ENCODE measurements around the gene SPOCK3.
"Not testable (repeated sequence)": the region's sequence is repeated elsewhere in the genome, so short reads cannot be mapped to it uniquely, and the experiment has no call there.

Gene SPOCK3

GRCh38 chr4:166839615-166840251 lies 394.6 kb downstream of the SPOCK3 start:
- no peak for DNase-seq (ENCODE audit: low read depth, low spot score)
- H3K27ac ChIP-seq = no peak overlapping the region

- no peak overlapping the region for H3K27ac ChIP-seq
- no peak for DNase-seq (ENCODE audit: low read depth, low spot score)
These were observed 395.2 kb downstream of the SPOCK3 start for GRCh38 chr4:166838975-166839614.

- H3K27ac ChIP-seq = no peak overlapping the region
- no peak for DNase-seq (ENCODE audit: low read depth, low spot score)
These were observed 397.4 kb downstream of the SPOCK3 start for GRCh38 chr4:166836865-166837264.

- no peak overlapping the region for H3K27ac ChIP-seq
These were observed 406.7 kb downstream of the SPOCK3 start for GRCh38 chr4:166827629-166828028.

GRCh38 chr4:166827167-166827566 lies 407.1 kb downstream of the SPOCK3 start:
- no peak overlapping the region for H3K27ac ChIP-seq
- no peak for DNase-seq (ENCODE audit: low read depth, low spot score)

More at GRCh38 chr4:166827629-166828028, 406.7 kb downstream of the SPOCK3 start:
- DNase-seq (ENCODE audit: low read depth, low spot score) = no peak

- DNase-seq (ENCODE audit: low read depth, low spot score) = no peak
- no peak overlapping the region for H3K27ac ChIP-seq
These were observed 410.4 kb downstream of the SPOCK3 start for GRCh38 chr4:166823848-166824247.

GRCh38 chr4:166823126-166823525 lies 411.2 kb downstream of the SPOCK3 start:
- no peak for DNase-seq (ENCODE audit: low read depth, low spot score)

GRCh38 chr4:166822386-166822785 lies 411.9 kb downstream of the SPOCK3 start:
- no peak for DNase-seq (ENCODE audit: low read depth, low spot score)

More at GRCh38 chr4:166823126-166823525, 411.2 kb downstream of the SPOCK3 start:
- H3K27ac ChIP-seq = no peak overlapping the region

GRCh38 chr4:166816890-166817289 lies 417.4 kb downstream of the SPOCK3 start:
- DNase-seq (ENCODE audit: low read depth, low spot score) = peak; percentile 69
- no peak overlapping the region for H3K27ac ChIP-seq

More at GRCh38 chr4:166822386-166822785, 411.9 kb downstream of the SPOCK3 start:
- H3K27ac ChIP-seq = no peak overlapping the region

GRCh38 chr4:166808380-166808779 lies 425.9 kb downstream of the SPOCK3 start:
- H3K27ac ChIP-seq = no peak overlapping the region
- no peak for DNase-seq (ENCODE audit: low read depth, low spot score)

GRCh38 chr4:166802346-166802745 lies 431.9 kb downstream of the SPOCK3 start:
- H3K27ac ChIP-seq = no peak overlapping the region
- no peak for DNase-seq (ENCODE audit: low read depth, low spot score)

- H3K27ac ChIP-seq = no peak overlapping the region
- no peak for DNase-seq (ENCODE audit: low read depth, low spot score)
These were observed 436.2 kb downstream of the SPOCK3 start for GRCh38 chr4:166798126-166798525.

- no peak overlapping the region for H3K27ac ChIP-seq
These were observed 456.5 kb downstream of the SPOCK3 start for GRCh38 chr4:166777760-166778159.

GRCh38 chr4:166763018-166763417 lies 471.3 kb downstream of the SPOCK3 start:
- no peak overlapping the region for H3K27ac ChIP-seq
- DNase-seq (ENCODE audit: low read depth, low spot score) = no peak

More at GRCh38 chr4:166777760-166778159, 456.5 kb downstream of the SPOCK3 start:
- DNase-seq (ENCODE audit: low read depth, low spot score) = no peak

GRCh38 chr4:166741742-166742141 lies 492.6 kb downstream of the SPOCK3 start:
- no peak for DNase-seq (ENCODE audit: low read depth, low spot score)
- H3K27ac ChIP-seq = no peak overlapping the region

GRCh38 chr4:166739215-166739614 lies 495.1 kb downstream of the SPOCK3 start:
- not testable (repeated sequence) for DNase-seq (ENCODE audit: low read depth, low spot score); H3K27ac ChIP-seq

- no peak for DNase-seq (ENCODE audit: low read depth, low spot score)
- no peak overlapping the region for H3K27ac ChIP-seq
These were observed 496.9 kb downstream of the SPOCK3 start for GRCh38 chr4:166737430-166737829.

GRCh38 chr4:166735553-166735952 lies 498.7 kb downstream of the SPOCK3 start:
- DNase-seq (ENCODE audit: low read depth, low spot score) = no peak
- no peak overlapping the region for H3K27ac ChIP-seq

GRCh38 chr4:166734797-166735196 lies 499.5 kb downstream of the SPOCK3 start:
- no peak for DNase-seq (ENCODE audit: low read depth, low spot score)
- no peak overlapping the region for H3K27ac ChIP-seq

GRCh38 chr4:166733686-166734085 lies 500.6 kb downstream of the SPOCK3 start:
- DNase-seq (ENCODE audit: low read depth, low spot score) = no peak
- no peak overlapping the region for H3K27ac ChIP-seq

- no peak for DNase-seq (ENCODE audit: low read depth, low spot score)
- H3K27ac ChIP-seq = no peak overlapping the region
These were observed 507.5 kb downstream of the SPOCK3 start for GRCh38 chr4:166726832-166727231.

- DNase-seq (ENCODE audit: low read depth, low spot score) = peak; percentile 14
- no peak overlapping the region for H3K27ac ChIP-seq
These were observed 509.9 kb downstream of the SPOCK3 start for GRCh38 chr4:166724369-166724768.
